Myocyte (in vitro differentiated cells): ENCODE results near the gene SMCO3. TPM values are rescaled to one million over a fixed set of nuclear protein-coding genes. Genes with fewer than 3 reads are reported as not detected.

Source experiments
- DNase-seq: peaks from one replicate; pipeline ENCODE4 v3.0.0-alpha.2; 2012; ENCODE audit warnings: low read depth
- total RNA-seq: library from RNA; depleted of rRNA; stranded (reverse); fragments of >200 nt; gene quantifications from 2 replicates; pipeline ENCODE4 v1.2.3, GENCODE V29; 2014

The SMCO3 gene
- total RNA-seq, 1 donor from 2014 or later = not detected

DNA sequence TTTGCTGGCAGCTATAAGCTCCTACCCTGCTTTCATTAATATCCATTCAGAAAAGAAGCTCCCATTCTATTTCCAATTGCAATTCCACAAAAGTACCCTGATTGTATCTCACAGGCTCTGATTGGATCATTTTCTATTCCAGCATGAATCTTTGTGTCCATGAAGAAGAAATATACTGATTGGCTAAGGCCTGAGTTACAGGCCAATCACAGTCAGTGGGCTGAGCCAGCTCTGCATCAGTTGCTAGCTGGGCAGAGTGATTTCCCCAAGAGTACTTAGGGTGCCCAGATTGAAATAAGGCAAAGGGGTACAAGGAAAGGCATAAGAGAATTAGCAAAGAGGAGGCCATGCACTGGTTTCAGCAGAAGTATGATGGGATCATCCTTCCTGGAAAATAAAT, 14.9 kb upstream of the SMCO3 start:
- DNase-seq = peak; percentile 18

DNA sequence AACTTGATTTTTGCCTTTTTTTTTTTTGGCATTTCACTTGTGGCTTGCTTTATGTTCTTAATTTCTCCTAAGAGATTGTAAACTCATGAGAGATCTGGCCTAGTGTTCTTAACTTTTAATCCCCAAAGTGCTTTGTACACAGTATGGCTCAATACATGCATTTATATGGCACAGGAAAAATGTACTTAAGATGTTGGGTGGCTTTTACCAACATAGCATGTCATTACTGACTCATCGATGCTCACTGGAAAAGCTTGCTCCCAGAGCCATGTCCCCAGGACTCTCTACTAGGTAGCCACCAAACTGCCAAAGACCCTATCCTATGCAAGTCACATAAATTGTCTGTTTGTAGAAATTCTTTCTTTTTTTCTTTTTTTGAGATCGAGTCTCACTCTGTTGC, 13.1 kb upstream of the SMCO3 start:
- DNase-seq = no peak

DNA sequence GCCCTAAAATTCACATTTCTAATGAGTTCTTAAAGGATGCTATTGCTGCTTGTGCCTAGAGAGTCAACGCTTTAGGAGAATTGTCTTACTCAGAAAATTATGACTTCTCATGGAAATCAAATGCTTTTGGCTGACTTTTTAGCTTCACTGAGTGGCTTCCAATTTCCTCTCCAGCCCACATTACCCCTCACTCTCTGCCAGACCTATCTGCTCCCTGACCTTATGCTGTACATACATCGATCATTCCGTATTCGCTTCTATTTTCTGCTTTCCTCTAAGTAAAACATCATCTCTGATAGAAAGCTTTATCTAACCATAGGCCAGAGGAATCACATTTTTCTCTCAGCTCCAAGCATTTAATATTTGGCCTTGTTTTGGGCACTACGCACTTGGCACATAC, 12.5 kb upstream of the SMCO3 start:
- DNase-seq = no peak

DNA sequence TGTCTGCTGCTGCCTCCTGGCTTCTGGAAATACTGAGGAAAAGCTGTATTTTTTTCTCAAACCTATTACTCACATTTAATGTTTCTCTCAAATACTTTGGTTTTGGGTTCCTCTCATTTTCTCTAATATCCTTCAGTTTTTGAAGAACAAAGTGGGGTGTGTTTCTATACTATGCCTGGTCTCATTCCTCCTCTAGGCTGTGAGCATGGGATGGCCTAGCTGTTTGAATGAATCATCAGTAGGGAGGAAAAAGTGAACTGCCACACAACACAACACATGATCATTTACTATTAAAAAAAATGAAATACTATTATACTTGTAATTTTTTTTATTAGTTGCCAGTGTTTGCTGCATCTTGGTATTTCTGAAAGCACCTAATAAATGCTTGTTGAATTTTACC, 11.3 kb upstream of the SMCO3 start:
- no peak for DNase-seq

DNA sequence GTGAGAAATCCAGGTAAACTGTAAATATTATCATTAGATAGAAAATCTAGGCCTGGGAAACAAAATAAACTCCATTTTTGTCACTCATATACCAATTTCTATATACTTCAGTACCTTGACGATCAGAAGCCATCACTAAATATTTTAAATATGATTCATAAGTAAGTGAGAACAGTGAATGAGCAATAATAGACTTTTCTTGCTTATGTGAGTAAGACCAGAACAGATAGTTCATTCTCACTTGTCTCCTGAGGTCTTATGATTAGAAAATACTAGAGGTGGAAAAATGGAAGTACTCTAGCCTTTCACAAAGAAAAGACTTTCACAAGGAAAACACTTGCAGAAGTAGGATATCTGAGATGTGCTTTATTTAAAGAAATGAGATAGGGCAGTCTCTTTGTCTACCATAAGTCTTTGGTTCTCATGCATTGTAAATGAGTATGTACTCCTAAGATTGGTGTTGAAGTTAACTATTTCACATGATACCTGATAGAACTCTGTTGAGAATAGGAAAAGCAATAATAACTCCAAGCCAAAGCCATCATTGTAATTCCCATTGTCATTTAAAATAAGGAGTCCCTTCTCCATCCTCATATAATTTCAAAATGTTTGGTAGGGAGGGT, 10.1 kb upstream of the SMCO3 start:
- no peak for DNase-seq

DNA sequence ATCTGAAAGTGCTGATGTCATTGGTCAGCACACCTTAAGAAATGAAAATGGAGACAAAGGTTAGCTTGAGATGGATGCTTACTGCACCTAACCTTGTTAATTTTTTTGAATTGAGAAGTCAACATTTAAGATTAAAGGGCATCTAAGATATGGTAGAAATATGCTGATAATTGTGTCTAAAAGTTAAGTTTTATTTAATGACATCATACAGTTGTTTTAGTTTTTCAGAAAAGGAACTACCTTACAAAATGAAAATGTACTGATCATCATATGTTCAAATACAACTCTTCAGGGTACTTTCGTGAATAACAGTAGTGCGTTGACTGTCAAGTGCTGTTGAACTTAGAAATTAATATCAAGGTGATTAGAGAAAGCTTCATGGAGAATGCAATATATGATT, 2.5 kb downstream of the SMCO3 start:
- no peak for DNase-seq

DNA sequence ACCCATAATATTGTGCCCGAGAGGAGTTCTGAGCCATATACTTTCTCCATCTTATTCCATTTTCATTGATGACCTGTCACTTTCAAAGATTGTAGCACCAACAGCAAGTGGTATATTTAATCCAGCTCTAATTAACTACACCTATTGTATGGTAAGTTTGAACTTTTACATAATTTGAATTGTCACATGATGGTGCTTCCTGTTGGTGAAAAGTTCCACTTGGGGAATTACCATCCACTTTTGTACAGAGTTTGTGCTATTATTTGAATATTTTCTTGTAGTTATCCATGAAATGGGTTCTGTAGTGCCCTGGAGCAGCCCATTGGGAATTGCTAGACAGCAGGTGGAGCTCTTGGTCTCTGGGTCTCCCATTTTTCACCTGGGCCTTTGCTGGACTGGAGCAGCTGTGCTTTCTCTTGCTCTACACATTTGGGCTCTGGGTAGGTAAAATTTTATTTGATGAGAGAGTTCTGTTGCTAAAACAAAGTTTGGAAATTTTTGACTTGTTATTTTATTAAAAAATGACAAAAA, 3.0 kb downstream of the SMCO3 start:
- DNase-seq = peak; percentile 20

DNA sequence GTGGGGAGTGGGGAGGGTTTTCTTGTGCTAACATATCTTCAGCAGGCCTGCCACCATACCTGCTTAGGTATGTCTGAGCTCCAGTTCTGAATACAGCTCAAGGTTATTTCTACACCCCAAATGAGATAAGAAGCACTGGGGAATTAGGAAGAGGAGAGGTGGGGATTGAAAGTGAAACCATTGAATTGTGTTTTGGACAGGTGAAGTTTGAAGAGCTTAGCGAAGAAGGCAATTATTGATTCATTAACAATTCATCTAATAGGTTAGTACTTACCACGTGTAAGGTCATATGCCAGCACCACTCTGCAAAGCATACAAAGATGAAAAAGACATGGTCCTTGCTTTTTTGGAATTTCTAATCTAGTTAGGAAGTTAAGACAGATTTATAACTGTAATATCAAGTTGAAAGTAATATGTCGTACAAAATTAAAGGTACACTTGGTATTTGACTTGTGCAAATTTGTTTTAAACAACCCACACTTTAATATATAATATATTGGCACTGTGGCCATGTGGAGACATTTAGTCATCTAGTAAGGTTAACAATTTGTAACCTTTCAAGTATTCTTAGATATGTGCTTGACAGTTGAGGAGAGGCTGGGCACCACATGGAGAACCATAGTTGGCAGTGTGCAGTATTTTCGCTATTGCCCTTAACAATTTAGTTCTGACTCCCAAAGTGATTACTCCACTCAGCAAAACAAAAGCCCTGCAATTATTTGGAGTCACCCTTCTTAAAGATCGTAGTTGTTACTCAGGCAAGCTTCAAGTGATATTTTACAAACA, 3.6 kb downstream of the SMCO3 start:
- DNase-seq = no peak

DNA sequence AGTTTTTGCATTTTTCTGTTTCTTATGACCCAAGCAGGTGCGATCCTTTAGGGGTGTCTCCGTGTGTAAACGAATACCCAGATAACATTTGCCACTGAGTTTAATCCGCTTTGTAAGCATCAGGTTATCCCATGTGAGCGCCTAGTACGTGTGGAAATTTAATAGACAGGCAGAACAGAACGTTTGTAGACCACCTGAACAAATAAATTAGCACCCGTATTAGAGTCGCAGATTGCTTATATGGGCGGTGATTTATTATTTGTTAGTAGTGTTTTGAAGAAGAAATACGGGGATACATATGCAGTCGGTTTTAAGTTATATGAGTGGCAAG, 10.2 kb downstream of the SMCO3 start:
- DNase-seq = no peak

DNA sequence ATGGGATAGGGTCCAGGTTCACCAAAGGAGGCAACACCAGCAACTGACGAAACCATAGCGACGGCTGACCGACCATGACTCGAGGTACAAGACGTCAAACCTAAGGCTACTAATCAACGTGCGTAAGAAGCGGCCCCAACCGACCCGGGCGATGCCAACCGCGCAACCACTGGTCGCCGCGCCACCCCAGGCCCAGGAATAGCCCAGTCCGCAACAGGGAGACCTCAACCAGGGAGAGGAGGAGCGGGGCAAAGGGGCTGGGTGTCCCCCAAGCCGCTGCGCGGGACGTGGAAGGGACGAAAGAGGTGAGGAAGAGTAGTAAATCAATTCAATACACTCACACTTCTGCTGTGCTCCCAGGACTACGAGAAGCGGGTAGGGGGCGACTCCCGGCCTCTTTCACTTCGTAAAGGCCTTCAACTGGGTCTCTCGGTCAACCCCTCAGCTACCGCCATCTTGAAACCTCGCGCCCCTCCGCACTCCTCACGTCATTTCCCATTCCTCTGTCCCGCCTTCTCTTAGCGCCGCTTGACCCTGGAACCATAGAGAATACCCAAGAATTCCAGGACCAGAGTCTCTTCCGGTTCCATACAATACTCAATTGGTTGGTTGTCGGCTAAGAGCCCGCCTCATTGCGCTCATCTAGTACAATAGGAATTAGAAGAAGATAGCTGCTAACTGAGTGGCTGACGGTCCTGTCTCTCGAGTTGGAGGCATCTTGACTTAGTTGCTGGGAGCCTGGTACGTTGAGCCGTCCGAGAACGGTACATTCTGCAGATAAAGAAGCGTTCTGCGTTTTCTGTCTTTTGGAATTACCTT, 10.8 kb downstream of the SMCO3 start, which contains the start of the genes C12orf60 and WBP11:
Gene C12orf60 (plus strand): TSS at position 660 of the 819 bp plus-strand sequence. CDS start 19,266 bp downstream, outside the sequence.
Gene WBP11 (minus strand): TSS at position 468 of the 819 bp plus-strand sequence. CDS start 2,095 bp downstream, outside the sequence.
- peak; percentile 100 for DNase-seq

DNA sequence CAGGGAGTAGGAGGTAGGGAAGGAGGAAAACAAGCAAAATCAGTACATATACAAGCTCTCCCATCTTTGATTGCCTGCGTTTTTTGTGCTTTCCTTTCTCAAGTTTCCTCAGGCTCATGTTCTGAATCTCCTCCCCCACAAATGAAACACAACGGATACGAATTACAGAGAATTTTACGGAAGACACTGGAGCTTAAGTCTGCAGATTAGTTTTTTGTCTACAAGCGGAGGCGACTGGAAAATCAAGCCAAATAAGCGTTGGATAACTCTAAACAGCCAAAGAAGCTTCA, 11.3 kb downstream of the SMCO3 start:
- DNase-seq = no peak

DNA sequence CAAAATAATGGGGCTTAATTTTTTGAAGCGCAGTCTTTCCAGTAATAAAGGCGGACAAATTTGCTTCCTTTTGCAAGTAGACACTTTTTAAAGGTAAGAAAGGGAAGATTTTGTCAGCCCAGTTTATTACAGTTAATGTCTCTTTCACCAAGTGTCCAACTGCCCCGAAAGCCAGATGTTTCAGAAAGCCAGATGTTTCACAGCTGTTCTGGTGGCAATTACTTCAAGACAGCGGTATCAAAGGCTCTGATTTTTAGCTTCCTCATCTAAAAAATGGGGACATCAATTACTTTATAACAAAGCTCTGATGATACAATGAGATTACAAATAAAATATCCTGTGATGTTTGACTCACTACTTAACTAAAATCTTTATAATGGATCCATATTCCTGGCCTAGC, 11.7 kb downstream of the SMCO3 start:
- DNase-seq = no peak

DNA sequence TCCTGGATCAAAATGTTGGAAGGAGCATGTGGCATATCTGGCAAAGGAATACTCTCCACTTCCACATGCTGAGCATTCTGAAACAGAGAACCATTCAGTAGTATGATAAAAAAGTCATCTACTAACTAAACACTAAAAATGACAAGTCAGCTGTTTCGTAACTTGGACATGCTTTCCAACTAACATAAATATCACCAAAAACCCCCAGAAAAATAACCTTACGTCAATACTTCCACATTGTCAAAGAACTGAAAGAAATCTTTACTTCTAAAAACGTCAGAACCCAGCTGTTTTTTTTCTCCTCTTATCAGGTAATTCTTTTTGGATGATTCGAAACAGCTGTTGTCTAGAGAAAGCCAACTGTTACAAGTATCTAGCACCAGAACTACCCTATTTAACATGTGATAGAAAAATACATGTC, 18.9 kb downstream of the SMCO3 start:
- no peak for DNase-seq

DNA sequence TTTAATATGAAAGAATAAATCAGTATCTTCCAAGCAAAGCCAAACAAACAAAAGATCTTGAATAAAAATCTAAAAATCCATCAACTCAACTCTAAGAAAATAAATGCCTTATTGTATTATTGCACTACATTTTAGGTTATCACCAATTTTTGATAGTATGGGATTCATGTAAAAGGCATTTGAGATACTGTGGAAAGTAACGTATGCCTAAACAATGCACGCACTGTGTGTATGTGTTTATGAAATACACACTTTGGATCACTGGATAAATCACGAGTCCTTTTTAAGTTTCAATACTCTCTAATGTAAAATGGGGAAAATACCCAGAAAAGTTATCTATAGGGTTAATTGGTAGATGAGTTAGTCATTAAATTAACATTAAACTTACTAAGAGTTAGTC, 28.4 kb downstream of the SMCO3 start:
- no peak for DNase-seq

DNA sequence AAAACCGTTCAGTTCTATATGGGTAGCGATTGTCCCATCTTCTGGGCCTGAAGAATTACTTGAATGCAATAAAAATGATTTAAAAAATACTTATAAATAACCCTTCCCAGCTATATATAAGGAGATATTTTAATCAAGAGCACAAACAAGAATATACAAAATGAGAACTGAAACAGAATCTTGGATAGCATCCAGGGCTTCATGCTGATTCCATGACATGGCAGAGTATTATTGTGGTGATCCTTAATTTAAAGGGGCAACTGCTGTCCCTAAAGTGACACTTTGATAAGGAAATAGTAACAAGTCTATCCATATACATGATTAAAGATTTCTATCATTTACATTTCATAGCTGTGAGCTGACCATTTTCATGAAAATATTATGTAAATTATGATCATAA, 29.5 kb downstream of the SMCO3 start:
- no peak for DNase-seq

DNA sequence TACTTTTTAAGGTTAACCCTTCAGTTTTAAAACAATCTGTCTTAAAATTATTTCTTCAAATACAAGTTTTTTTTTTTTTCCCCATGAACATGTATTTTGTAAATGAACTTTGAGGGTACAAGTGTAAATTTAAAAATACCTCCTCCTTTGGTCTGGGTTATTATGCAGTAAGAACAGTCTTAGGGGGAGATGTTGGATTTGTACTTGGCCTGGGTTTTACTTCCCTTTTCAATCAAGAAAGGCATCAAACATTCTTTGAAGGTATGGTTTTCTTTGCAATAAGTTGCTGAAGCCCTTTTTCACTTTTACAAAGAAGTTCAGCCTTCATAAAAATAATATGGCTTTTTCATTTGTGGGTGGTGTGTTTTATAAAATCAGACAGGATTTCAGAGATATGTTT, 31.2 kb downstream of the SMCO3 start:
- DNase-seq = no peak

DNA sequence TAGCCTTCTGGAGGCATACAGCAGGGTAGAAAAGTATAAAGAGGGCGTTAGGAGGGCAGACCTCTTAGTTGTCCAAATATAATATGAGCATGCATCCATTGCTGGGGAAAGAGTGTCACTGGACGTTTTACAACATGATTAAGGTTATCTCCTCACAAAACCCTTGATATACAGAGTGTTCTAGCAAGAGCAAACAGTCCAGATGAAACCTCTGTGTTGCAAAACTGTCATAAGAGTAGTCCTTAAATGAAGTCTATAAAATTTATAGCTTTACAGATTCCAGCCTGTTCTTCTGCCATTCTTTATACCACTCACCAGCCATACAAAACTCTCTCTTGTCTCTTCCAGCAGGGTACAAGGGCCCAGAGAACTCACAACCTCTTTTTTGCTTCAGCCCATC, 32.4 kb downstream of the SMCO3 start:
- no peak for DNase-seq

DNA sequence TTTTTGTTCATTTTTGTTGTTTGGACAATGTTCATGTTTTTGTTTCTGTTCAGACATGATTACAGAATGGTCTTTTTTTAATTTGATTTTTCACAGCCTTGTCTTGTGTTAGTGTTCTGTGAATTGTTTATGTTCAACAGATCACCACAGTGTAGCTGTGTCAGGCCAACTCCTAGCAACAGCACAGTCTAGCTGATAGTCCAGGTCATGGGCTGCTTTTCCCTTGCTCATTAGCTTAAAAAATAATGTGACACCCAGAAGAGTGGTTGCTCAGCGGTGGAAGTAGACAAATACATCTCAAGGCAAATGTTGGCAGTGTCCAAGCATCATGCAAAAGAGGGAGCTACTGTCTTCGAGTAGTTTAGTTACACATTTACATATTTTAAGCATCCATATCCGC, 33.1 kb downstream of the SMCO3 start:
- DNase-seq = no peak

DNA sequence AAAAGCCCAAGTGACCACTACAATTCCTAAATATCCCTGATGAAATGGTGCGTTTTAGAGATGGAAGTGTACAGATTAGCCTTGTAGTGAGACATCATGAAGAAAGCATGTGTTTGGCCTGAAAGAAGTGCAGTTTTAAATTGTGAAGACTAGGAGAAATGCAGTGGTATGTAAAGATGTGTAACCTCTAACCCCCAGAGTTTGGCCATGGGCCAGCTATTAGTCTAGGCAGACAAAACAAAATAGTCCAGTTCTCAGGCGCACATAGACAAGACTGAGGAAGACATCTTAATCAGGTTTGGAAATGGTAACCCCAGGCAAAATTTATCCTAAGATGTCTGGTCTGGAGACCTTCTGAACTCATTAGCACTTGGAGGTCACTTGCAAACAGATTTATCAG, 34.1 kb downstream of the SMCO3 start:
- DNase-seq = no peak

DNA sequence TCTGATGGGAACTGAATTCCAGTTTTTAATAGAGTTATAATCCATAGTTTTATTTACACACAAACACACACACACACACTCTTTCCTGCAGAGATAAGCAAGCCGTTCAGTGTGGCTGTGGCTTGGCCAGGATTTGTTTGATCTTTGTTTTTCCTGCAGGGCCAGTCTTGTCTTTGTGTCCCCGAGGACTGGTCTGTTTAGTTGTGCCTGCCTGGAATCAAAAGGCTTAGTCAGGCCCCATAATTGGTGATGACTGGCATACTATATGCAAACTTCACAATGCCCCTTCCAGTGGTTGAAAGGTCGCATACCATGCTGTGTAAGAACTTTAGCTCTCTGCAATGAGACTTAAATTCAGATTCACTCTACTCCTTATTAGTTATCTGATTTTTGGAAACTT, 36.7 kb downstream of the SMCO3 start:
- DNase-seq = no peak

DNA sequence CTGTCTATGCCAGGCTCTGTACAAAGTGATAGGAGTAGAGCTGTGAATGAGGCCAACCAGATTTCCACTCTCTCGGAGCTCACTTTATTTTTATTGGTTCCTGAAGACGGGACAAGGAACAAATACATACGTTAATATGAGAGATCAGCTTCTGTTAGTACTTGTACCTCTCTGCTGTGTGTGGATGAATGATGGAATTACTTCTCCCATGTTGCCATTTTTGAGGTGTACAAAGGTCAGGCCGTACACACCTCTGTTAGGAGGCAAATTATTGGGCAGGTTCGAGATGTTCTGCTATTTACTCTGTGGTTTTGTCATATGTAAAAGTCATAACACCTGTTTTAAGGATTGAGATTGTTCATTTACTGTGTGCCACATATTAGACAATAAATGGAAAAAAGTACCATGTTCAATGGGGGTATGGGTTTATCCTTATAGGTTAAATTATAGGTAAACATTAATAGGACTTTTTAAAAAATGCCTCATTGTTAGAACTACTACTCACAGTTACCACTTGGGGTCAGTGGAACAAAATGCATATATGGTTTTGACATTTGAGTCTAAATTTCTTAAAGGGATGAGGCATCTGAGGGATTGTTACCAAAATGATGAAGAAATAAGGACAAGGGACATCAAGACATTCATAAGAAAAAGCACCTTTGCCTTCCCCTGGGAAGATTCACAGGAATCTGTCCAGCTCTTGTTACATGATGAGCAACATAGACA, 37.6 kb downstream of the SMCO3 start:
- DNase-seq = no peak

DNA sequence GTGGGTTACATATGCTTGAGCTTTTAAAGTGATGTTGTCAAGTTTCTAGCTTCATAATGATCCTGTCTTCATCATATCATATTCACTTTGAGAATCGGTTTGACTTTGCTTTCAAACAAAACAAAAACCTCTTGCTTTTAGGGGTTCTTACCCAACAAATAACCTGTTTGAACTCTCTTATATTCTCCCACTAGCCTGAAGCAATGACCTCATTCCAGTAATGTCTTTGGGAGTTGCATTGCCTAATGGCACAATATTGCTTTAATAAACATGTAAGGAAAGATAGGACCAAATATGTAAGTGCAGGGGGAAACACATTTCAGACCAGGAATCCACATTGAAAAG, 38.4 kb downstream of the SMCO3 start:
- DNase-seq = no peak
